RPMI7951 (cell line): ENCODE measurements around the gene ITGAD. TPM values are rescaled to one million over a fixed set of nuclear protein-coding genes. Genes with fewer than 3 reads are reported as not detected.
A peak's percentile ranks its signal among the peaks of the same experiment; 100 is the strongest.

Experiments
- DNase-seq: peaks from one replicate; pipeline ENCODE4 v3.0.0-alpha.2; 2012; ENCODE audit warnings: low read depth
- total RNA-seq: library from RNA; depleted of rRNA; stranded (reverse); fragments of >200 nt; shearing (Covaris generic); gene quantifications from 2 replicates; pipeline ENCODE4 v1.2.3, GENCODE V29; 2014; rRNA removed

ITGAD gene
- not detected in 2 replicates for total RNA-seq

DNA sequence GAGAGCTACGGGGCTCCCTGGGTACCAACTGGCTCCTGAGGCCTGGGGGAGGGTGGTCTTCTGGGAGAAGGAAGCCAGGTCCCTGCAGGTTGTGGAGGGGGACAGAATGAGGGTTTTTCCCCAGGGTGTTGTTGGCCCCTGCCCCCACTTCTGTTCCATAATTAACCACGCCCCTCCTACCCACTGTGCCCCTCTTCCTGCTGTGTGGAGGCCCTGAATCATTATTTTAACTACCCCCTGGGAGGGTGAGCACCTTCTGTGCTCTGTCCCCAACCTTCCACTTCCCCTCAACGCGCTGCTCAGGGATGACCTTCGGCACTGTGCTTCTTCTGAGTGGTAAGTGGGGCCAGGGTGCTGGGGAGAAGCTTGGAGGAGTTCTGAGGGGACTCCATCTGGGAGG lies at the start of gene ITGAD:
Gene ITGAD (plus strand): TSS at position 280 of the 400 bp plus-strand sequence. CDS start 26 bp downstream, at position 306.
- DNase-seq, result no peak

DNA sequence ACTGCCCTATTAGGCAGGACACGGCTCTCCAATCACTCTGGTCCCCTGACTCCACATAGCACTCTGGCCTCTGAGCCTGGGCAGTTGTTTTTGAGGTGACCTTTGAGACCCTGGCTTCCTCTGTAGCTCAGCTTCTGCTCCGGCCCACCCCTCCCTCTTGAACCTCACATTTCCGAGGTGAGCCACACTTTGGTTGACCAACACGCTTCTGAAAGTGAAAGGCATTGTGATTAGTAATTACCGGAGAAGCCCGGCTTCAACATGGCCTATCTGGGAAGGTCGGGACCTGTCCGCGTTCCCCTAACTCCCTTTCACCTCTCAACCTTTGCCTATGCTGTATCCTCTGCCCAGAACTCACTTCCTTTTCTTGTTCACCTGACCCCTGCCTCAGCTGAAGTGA lies 48.4 kb upstream of the ITGAD start:
- no peak for DNase-seq

DNA sequence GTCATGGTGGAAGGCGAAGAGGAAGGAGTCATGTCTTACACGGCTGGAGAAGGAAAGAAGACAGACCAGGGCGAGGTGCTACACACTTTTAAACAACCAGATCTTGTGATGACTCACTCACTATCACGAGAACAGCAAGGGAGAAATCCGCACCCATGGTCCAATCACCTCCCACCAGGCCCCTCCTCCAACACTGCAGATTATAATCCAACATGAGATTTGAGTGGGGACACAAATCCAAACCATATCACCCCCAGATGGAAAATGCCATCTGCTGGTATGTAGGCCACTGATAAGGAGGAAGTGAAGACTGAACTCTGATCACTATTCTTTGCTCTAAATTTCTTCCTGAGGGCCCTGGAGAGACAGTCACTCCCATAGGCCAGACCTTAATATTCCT lies 45.7 kb upstream of the ITGAD start:
- no peak for DNase-seq

DNA sequence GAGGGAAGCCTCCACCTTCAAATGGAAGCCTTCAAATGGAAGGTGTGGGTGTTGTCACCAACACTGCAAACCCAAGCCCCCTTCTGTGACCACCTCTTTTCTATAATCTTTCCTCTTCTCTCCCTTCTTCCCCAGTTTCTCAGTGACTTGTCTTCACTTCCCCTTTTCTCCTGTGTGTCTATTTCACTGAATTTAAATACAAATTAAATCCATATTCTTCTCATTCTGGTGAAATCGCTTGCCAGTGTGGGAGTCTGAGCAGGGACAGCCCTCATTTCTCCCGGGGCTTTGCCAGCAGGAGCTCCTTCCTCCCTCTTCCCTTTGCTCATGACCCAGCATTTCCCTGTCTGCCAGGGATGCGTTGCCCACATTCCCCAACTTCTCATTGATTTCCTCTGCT lies 44.6 kb upstream of the ITGAD start:
- no peak for DNase-seq

DNA sequence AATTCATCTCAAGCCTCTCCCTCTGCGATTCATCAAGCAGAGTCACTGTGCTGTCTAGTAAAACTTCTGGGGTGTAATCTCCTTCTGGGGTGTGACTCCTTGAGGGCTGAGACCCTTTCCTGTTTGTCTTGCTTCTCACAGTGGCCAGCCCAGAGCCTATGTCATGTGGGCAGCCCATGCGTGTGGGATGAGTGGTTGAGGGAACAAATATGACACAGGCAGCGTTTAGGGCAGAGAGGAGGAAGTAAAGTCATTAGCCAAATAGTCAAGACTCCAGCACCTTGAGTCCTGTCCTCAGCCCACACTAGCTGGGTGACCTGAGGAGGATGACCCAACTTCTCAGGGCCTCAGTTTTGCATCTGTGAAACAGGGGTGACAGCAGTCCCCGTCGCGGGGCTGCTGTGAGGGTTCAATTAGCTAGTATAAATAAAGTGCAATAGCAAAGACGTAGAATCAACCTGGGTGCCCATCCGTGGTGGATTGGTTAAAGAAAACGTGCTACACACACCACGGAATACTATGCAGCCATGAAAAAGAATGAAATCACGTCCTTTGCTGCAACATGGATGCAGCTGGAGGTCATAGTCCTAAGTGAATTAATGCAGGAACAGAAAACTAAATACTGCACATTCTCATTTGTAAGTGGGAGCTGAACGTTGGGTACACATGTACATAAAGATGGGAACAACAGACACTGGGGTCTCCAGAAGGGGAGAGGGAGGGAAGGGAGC lies 42.7 kb upstream of the ITGAD start:
- DNase-seq, result no peak

DNA sequence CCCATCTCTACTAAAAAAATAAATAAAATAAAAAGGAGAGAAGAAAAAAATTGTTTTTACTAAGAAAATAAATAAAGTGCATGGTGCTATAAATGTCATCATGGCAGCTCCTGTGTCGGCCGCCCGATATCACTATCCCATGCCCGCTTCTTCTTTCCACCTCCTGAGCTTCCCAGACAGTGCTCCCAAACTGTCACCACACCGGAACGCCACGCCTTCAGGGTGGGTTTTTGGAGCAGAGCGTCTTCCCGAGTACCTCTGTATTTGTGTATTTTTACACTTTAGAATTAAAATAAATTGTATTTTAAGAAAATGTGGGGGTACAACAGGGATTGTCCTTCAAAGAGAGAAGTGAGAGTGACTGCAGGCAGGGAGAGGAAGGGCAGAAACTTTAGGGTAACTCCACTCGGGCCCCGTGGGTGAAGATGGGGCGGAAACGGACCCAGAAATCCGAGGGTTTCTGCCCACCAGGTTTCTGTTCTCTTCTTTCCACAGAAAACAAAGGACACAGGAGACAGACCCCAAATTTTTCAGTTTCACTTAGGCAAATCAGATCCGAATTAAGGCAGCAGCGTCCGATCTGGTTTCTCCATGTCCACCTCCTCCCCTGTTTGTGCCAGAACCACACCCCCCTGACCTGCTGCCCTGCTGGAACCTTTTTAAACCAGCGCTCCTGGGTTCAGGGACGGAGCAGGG lies 41.7 kb upstream of the ITGAD start:
- DNase-seq, result no peak

DNA sequence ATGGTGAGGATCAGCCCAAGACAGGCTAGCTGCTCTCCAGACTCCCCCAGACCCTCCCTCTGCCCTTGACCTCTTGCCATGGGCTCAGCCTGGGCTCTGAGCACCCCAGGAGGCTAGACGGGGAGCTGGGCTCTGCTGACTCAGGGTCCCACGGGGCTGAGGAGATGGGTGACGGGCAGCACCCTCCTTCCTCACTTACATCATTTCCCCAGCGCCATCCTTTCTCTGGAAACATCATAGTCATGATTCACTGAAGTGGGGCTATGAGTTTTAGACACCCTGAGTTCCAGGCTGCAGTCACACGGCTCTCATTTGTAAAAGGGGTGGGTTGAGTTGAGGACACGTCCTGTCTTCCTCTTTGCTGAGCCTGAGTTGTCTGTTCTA lies 41.2 kb upstream of the ITGAD start:
- DNase-seq, result no peak

DNA sequence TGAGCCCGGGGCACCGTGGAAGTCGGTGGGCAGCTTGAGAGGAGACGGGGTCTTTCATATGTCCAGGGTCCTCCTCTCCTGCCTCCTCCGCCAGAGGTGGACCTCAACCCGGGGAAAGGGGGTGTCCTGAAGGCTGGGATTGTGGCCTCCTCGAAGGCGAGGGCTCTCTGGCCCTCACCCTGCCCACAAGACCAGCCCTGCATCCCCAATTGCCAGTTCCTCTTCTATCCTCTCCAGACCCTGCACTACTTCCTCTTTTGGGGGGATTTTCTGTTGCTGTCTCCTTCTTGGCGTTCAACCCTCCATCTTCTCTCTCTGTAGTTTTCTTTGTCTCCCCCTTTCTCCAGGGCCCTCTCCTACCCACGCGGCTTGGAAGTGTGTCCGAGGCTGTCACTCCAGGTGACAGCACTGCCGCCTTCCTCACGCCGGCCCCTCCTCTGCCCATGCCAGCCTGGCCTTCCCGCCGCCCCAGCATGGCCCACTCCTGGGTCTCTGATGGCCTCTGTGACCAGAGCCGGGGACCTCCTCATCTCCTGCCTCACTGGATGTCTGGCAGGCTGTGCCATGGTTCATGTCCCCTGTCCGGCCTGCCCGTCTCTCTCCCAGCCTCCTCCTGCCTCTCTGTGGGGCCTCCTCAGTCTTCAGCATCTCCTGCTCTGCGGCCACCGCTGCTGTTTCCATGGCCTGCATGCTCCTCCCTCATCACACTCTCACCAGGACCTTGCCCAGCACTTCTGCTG lies 40.6 kb upstream of the ITGAD start:
- DNase-seq, result no peak

DNA sequence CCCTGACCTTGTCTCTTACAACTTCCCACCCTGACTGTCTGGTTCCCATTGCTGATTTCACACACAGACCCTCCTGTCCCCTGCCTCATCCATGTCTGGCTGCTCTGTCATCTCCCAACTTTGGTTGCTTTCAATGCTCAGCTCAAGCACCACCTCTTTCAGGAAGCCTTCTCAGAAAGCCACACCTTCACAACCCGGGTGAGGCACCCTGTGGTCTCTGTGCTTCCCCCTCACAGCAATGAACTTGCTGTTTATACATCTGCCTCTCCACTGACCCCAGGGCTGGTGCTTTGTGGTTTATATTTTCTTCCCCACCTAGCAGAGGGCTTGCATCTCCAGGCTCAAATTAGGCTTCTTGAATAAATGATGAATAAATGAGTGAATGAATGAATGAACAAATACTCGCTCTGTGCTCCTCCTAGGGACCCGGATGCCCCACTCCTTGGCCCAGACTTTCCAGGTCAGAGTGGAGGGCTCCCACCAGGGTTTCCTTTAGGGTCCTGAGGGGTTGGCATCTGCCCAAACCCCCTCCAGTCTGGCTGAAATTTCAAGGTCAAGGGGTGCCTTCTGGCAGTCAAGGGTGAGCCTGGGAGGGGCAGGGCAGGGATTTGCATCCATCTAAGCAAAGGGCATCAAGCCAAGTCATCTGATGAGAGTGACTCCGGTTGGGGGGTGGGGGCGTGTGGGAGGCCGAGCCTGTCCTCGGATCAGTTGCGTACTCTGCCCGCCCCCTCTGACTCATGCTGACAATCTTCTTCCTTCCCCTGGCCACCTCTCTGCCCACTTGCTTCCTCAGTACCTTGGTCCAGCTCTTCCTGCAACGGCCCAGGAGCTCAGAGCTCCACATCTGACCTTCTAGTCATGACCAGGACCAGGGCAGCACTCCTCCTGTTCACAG lies 38.5 kb upstream of the ITGAD start, which contains the start of gene ITGAX:
Gene ITGAX (plus strand): TSS at position 783 of the 898 bp plus-strand sequence. CDS start 79 bp downstream, at position 862.
- peak; percentile 10 for DNase-seq

DNA sequence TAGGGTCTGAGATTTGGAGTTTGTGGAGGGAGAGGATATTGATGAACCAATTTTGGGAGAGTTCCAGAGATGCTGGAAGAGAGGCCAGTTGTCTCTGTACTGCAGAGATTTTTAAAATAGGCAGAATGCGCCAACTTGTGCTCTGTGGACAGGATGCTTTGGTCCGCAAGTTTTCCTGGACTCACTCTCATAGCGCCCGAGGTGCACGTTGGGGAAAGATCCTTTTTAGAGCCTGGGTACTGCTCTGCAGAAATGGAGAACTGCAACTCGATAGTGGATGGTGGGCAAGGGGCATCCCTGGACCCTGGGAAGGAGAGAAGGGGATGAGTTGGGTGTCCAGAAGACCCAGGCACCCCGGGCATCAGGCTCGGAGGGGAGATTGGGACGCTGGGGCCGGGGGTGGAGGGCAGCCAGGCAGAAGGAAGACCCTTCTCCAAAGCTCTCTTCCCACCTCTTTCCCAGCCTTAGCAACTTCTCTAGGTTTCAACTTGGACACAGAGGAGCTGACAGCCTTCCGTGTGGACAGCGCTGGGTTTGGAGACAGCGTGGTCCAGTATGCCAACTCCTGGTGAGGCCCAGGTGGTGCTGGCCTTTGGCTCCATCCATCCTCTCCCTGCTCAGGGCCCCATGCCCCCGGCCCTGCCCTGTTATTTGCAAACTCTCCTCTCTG lies 37.6 kb upstream of the ITGAD start:
- no peak for DNase-seq

DNA sequence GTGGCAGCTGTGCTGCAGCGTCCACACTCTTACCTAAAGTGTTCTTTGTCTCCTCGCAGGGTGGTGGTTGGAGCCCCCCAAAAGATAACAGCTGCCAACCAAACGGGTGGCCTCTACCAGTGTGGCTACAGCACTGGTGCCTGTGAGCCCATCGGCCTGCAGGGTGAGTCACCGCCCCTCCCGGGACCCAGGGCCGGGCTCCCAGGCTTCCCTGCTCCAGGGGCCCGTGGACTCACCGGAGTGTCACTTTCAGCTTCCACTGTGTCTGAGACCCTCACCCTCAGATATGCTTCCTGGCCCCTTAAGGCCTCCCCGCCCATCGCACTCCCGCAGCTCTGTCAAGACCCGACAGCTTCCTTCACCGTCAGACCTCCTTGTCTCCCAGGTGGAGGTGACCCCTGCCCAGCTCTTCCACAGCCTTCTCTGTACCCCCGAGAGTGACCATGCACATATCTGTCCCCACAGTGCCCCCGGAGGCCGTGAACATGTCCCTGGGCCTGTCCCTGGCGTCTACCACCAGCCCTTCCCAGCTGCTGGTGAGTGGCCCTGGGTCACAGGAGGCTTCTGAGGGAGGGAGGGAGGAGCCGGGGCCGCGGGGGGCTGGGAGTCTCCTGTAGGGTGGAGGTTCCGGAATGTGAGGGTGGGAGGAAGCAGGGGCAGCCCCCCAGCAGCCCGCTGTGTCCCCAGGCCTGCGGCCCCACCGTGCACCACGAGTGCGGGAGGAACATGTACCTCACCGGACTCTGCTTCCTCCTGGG lies 36.4 kb upstream of the ITGAD start:
- no peak for DNase-seq

DNA sequence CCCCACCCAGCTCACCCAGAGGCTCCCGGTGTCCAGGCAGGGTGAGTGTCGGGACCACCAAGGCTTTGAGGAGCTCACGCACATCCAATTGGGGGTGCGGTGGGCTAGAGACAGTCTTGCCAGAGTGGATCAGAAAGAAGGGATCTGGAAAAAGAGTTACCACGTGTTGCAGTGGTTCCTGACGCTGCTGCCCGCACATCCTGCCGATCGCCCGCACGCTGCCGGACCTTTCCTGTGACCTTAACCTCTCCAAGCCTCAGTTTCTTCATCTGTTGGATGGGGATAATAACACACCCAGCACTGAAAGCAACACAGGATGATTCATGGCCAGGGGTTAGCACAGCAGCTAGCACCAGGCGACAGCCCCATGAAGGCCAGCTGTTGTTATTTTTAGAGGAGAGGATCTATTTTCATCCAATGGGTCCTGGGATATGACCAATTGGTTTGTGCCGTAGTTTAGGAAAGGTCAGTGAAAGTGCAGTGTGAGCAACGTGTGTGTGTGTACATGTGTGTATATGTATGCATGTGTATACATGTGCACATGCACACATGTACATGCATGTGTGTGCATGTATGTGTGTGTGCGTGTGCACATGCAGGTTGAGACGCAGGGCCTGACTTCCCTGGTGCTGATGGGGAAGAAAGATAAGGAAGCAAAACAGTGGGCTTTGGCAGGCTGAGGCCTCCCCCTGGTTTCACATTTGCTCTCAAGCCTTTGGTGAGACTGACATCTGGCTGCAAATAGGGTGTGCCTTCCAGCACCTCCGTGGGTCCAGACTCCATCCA lies 35.6 kb upstream of the ITGAD start:
- DNase-seq, result no peak

DNA sequence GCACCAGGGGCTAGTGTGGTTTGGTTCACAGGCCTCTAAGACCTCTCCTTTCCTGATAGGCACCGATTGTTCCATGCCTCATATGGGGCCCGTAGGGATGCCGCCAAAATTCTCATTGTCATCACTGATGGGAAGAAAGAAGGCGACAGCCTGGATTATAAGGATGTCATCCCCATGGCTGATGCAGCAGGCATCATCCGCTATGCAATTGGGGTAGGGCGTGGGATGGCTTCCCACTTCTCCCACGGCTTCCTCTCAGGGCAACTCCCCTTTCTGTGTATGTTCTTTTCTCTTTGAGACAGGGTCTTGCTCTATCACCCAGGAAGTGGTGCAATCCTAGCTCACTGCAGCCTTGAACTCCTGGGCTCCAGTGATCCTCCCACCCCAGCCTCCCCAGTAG lies 32.9 kb upstream of the ITGAD start:
- DNase-seq, result no peak

DNA sequence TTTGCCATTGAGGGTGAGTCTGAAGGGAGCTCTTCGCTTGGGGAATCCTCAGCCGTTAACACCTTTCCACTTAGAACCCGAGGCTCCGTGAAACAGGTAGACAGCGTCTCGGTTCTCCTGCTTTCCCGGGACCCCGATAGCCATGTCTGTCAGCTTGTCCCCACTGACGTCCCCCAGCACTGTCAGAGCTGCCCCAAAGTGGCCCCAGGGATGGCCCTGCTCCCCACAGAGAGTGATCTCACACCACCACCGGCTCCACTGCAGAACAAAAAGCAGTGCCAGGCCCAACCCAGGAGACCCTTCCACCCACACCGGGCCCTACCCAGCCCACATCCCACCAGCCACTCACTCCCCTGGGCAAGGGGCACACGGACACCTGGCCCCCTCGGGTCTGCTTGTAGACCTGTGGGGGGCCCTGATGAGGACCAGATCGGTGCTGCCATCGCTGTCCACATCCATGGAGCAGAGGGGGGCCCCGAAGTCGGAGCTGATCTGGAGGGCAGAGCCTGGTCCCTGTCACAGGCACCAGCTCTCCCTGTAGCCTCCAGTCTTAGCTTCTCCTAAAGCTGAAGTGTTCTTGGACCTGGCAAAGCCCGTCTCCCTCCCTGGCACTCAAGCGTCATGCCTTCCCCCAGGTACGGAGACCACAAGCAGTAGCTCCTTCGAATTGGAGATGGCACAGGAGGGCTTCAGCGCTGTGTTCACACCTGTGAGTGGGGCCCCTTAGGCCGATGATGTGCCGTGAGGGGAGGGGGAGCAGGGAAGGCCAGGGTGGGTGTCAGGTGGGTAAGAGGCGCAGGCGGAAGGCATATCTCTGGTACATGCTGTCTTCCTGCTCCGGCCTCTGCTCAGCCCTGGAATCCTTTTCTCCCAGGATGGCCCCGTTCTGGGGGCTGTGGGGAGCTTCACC lies 31.7 kb upstream of the ITGAD start:
- no peak for DNase-seq

DNA sequence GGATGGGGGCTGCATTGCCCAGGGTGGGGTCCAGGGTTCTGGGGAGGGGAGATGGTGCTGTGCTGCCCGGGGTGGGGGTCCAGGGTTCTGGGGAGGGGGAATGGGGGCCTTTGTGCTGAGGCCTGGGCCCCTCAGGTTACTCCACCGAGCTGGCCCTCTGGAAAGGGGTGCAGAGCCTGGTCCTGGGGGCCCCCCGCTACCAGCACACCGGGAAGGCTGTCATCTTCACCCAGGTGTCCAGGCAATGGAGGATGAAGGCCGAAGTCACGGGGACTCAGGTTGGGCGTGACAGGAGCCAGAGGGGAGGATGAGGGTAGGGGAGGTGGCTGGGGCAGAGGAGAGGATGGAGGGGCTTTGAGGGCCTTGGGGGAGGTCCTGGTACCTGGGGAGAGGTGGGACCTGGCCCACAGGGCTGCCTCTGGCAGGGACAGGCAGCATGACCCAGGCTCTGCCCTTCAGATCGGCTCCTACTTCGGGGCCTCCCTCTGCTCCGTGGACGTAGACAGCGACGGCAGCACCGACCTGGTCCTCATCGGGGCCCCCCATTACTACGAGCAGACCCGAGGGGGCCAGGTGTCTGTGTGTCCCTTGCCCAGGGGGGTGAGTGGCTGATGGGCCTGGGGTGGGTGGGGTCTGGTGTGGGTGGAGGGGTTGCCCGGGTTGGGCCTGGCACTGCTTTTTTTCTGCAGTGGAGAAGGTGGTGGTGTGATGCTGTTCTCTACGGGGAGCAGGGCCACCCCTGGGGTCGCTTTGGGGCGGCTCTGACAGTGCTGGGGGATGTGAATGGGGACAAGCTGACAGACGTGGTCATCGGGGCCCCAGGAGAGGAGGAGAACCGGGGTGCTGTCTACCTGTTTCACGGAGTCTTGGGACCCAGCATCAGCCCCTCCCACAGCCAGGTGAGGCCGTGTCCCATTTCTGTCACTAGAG lies 30.4 kb upstream of the ITGAD start:
- no peak for DNase-seq

DNA sequence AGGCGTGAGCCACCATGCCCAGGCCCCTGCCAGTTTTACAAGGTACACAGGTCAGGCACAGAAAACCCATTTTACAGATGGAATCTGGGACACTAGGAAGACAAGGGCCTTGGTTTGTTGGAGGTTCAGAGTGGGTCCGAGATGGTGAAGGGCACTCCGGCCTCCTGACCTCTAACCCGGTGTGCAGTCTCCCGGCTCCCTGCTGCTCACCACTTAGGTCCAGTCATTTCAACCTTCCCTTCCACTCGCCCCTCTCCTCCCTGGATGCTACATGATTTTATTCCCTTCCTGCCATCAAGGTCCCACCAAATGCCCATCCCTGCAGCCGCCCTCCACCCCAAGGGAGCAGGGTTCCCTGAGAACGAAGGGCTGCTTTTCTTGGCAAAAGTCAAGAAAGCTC lies 29.4 kb upstream of the ITGAD start:
- DNase-seq, result no peak

DNA sequence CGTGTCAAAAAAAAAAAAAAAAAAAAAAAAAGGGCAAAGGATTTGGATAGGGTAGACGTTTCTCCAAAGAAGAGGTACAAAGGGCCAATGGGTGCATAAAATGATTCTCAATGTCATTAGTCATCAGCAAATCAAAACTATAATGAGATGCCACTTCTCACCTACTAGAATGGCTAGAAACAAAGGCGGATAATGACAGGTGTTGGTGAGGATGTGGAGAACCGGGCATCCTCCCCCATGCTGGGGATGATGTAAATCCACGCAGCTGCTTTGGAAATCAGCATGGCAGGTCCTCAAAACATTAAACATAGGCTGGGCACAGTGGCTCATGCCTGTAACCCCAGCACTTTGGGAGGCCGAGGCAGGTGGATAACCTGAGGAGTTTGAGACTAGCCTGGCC lies 28.7 kb upstream of the ITGAD start:
- DNase-seq, result no peak
